Skeletal muscle tissue (tissue), 4 donors: Measurements from ENCODE around the gene GAGE12J. TPM values are rescaled to one million over a fixed set of nuclear protein-coding genes. Genes with fewer than 3 reads are reported as not detected.
A peak's percentile ranks its signal among the peaks of the same experiment; 100 is the strongest.
"Not testable (repeated sequence)": the region's sequence is repeated elsewhere in the genome, so short reads cannot be mapped to it uniquely, and the experiment has no call there.

Experiments
- H3K27ac ChIP-seq: one replicate; pipeline ENCODE4 v1.7.0; 2013; ENCODE audit warnings: mild to moderate bottlenecking, low read depth, low read length, inconsistent platforms
- H3K27me3 ChIP-seq, 3 donors: one replicate each; pipeline ENCODE4 v1.7.0; 2013; ENCODE audit warnings: low read length in 3 of 3; ENCODE audit not compliant: control insufficient read depth in 3 of 3, insufficient read depth in 3 of 3
- H3K36me3 ChIP-seq, 3 donors: one replicate each; pipeline ENCODE4 v1.7.0; 2013; ENCODE audit warnings: low read length in 3 of 3; ENCODE audit not compliant: control insufficient read depth in 3 of 3, insufficient read depth in 3 of 3
- H3K4me1 ChIP-seq, 3 donors: one replicate each; pipeline ENCODE4 v1.7.0; 2013; ENCODE audit warnings: low read length in 3 of 3, mild to moderate bottlenecking in 3 of 3; ENCODE audit not compliant: control insufficient read depth in 3 of 3, insufficient read depth in 3 of 3
- H3K4me3 ChIP-seq, 3 donors: one replicate each; pipeline ENCODE4 v1.7.0; 2013; ENCODE audit warnings: low read length in 3 of 3
- H3K9ac ChIP-seq, 3 donors: one replicate each; pipeline ENCODE4 v1.7.0; 2013; ENCODE audit warnings: low read length in 3 of 3, mild to moderate bottlenecking in 3 of 3, moderate library complexity in 2 of 3, low read depth in 1 of 3
- H3K9me3 ChIP-seq, 3 donors: one replicate each; pipeline ENCODE4 v1.7.0; 2013; ENCODE audit warnings: low read length in 3 of 3; ENCODE audit not compliant: control insufficient read depth in 3 of 3
- total RNA-seq: library from RNA; depleted of rRNA; stranded (reverse); fragments of >200 nt; gene quantifications from one replicate; pipeline ENCODE4 v1.2.3, GENCODE V29; 2014
- donor health status: Osteomylitis.

Gene GAGE12J
- total RNA-seq, 1 donor from 2014 or later: not detected

GRCh38 chrX:49286581-49286980, 35.3 kb upstream of the GAGE12J start:
- Histone ChIP-seq H3K27ac (no peak overlapping the region), H3K9me3 (no peaks in the 10 kb centered on the region), H3K4me1 (no peaks in the 10 kb centered on the region), H3K36me3 (peaks cover 0 to 3% (median 2%) of the 10 kb centered on the region in 3 donors), H3K9ac (no peak overlapping the region), H3K4me3 (no peak overlapping the region), H3K27me3 (peaks cover 0 to 2% (median 0%) of the 10 kb centered on the region in 3 donors)

GRCh38 chrX:49287665-49288064, 34.2 kb upstream of the GAGE12J start:
- H3K9ac ChIP-seq: no peak overlapping the region
- H3K9me3 ChIP-seq: no peaks in the 10 kb centered on the region
- H3K27me3 ChIP-seq: peaks cover 0 to 2% (median 0%) of the 10 kb centered on the region in 3 donors
- peaks cover 0 to 4% (median 0%) of the 10 kb centered on the region in 3 donors for H3K4me1 ChIP-seq
- no peak overlapping the region for H3K4me3 ChIP-seq
- H3K36me3 ChIP-seq: peaks cover 0 to 3% (median 2%) of the 10 kb centered on the region in 3 donors
- no peak overlapping the region for H3K27ac ChIP-seq

- H3K27ac ChIP-seq: no peak overlapping the region
- H3K4me1 ChIP-seq: peaks cover 0 to 4% (median 0%) of the 10 kb centered on the region in 3 donors
- peaks cover 0 to 2% (median 0%) of the 10 kb centered on the region in 3 donors for H3K27me3 ChIP-seq
- peaks cover 0 to 3% (median 2%) of the 10 kb centered on the region in 3 donors for H3K36me3 ChIP-seq
- no peak overlapping the region for H3K9ac ChIP-seq
- H3K4me3 ChIP-seq: no peak overlapping the region
- no peaks in the 10 kb centered on the region for H3K9me3 ChIP-seq
Observed at GRCh38 chrX:49290215-49290614, 31.6 kb upstream of the GAGE12J start.

GRCh38 chrX:49291615-49292337, 30.1 kb upstream of the GAGE12J start:
- Histone ChIP-seq H3K9ac (peak overlapping the region in 1 of 3 donors; percentile 20), H3K9me3 (no peaks in the 10 kb centered on the region), H3K27ac (no peak overlapping the region), H3K4me3 (no peak overlapping the region), H3K4me1 (peaks cover 0 to 4% (median 0%) of the 10 kb centered on the region in 3 donors), H3K36me3 (no peaks in the 10 kb centered on the region), H3K27me3 (peaks cover 0 to 2% (median 0%) of the 10 kb centered on the region in 3 donors)

- Histone ChIP-seq H3K9me3 (no peaks in the 10 kb centered on the region), H3K4me3 (no peak overlapping the region), H3K36me3 (no peaks in the 10 kb centered on the region), H3K27ac (no peak overlapping the region), H3K9ac (peak overlapping the region in 1 of 3 donors; percentile 20), H3K27me3 (peaks cover 0 to 2% (median 0%) of the 10 kb centered on the region in 3 donors), H3K4me1 (peaks cover 0 to 4% (median 0%) of the 10 kb centered on the region in 3 donors)
Observed at GRCh38 chrX:49292400-49293362, 29.2 kb upstream of the GAGE12J start.

- not testable (repeated sequence) for H3K27ac ChIP-seq, H3K4me1 ChIP-seq, H3K4me3 ChIP-seq, H3K9ac ChIP-seq, H3K9me3 ChIP-seq, H3K36me3 ChIP-seq, H3K27me3 ChIP-seq
Observed at GRCh38 chrX:49299293-49299692, 22.5 kb upstream of the GAGE12J start.

GRCh38 chrX:49300703-49301102, 21.1 kb upstream of the GAGE12J start:
- H3K27ac ChIP-seq: no peak overlapping the region
- no peak overlapping the region for H3K4me3 ChIP-seq
- H3K27me3 ChIP-seq: peaks cover 0 to 3% (median 0%) of the 10 kb centered on the region in 3 donors
- no peaks in the 10 kb centered on the region for H3K4me1 ChIP-seq
- no peaks in the 10 kb centered on the region for H3K9me3 ChIP-seq
- H3K36me3 ChIP-seq: no peaks in the 10 kb centered on the region
- H3K9ac ChIP-seq: no peak overlapping the region

- H3K36me3 ChIP-seq: no peaks in the 10 kb centered on the region
- H3K27ac ChIP-seq: no peak within 1 kb of the TSS
- no peak within 1 kb of the TSS for H3K4me3 ChIP-seq
- peaks cover 0 to 3% (median 0%) of the 10 kb centered on the region in 3 donors for H3K27me3 ChIP-seq
- no peaks in the 10 kb centered on the region for H3K9me3 ChIP-seq
- no peaks in the 10 kb centered on the region for H3K4me1 ChIP-seq
- H3K9ac ChIP-seq: no peak within 1 kb of the TSS
Observed at GRCh38 chrX:49303346-49303745, 18.5 kb upstream of the GAGE12J start, which contains the start of gene GAGE10. Gene GAGE10, plus strand, starts transcription at chrX:49303646. Its CDS starts 1,214 bp downstream, at chrX:49304860.

GRCh38 chrX:49307775-49308174, 14.1 kb upstream of the GAGE12J start:
- not testable (repeated sequence) for H3K36me3 ChIP-seq, H3K4me3 ChIP-seq, H3K9me3 ChIP-seq, H3K9ac ChIP-seq, H3K4me1 ChIP-seq, H3K27me3 ChIP-seq, H3K27ac ChIP-seq
